RWPE1 (cell line): Measurements from ENCODE around the gene LPIN1.

Source experiments
- CTCF ChIA-PET: fragments of 350-600 bp; sonication (Branson Sonifier 250); formaldehyde crosslinking; extraction: SDS; loops from one replicate; lab custom pipeline; 2021; lab: Yijun Ruan, JAX
- POLR2A ChIA-PET: fragments of 400-600 bp; formaldehyde crosslinking; extraction: SDS; loops from one replicate; lab custom pipeline; 2020; ENCODE audit warnings: antibody characterized with exemption; ENCODE audit not compliant: low non-redundant PET; lab: Yijun Ruan, JAX
- DNase-seq: peaks from one replicate; pipeline ENCODE4 v3.0.0; 2012; ENCODE audit warnings: low spot score
- H3K27ac ChIP-seq: fragments of 450-650 bp; 2 replicates; pipeline ENCODE4 v1.5.1; 2017
- TF ChIP-seq, protein P1 (sequence below): fragments of 450-650 bp; conservative IDR thresholded peaks from 2 replicates; pipeline ENCODE4 v1.5.1; 2017; ENCODE audit warnings: low read depth, mild to moderate bottlenecking

Gene LPIN1

GRCh38 chr2:11863103-11863502 lies 116.7 kb downstream of the LPIN1 start:
- ChIA-PET POLR2A (no interaction called here), CTCF (interaction anchor here (0.6 to 1.0 kb wide), 2 partner anchors 65 to 1139 kb away, joined by 3 to 4 read pairs; no protein-coding TSS in a partner anchor)
- H3K27ac ChIP-seq, result no peak overlapping the region
- TF ChIP-seq, protein P1, sequence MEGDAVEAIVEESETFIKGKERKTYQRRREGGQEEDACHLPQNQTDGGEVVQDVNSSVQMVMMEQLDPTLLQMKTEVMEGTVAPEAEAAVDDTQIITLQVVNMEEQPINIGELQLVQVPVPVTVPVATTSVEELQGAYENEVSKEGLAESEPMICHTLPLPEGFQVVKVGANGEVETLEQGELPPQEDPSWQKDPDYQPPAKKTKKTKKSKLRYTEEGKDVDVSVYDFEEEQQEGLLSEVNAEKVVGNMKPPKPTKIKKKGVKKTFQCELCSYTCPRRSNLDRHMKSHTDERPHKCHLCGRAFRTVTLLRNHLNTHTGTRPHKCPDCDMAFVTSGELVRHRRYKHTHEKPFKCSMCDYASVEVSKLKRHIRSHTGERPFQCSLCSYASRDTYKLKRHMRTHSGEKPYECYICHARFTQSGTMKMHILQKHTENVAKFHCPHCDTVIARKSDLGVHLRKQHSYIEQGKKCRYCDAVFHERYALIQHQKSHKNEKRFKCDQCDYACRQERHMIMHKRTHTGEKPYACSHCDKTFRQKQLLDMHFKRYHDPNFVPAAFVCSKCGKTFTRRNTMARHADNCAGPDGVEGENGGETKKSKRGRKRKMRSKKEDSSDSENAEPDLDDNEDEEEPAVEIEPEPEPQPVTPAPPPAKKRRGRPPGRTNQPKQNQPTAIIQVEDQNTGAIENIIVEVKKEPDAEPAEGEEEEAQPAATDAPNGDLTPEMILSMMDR, result no peak
- DNase-seq, result no peak

DNA sequence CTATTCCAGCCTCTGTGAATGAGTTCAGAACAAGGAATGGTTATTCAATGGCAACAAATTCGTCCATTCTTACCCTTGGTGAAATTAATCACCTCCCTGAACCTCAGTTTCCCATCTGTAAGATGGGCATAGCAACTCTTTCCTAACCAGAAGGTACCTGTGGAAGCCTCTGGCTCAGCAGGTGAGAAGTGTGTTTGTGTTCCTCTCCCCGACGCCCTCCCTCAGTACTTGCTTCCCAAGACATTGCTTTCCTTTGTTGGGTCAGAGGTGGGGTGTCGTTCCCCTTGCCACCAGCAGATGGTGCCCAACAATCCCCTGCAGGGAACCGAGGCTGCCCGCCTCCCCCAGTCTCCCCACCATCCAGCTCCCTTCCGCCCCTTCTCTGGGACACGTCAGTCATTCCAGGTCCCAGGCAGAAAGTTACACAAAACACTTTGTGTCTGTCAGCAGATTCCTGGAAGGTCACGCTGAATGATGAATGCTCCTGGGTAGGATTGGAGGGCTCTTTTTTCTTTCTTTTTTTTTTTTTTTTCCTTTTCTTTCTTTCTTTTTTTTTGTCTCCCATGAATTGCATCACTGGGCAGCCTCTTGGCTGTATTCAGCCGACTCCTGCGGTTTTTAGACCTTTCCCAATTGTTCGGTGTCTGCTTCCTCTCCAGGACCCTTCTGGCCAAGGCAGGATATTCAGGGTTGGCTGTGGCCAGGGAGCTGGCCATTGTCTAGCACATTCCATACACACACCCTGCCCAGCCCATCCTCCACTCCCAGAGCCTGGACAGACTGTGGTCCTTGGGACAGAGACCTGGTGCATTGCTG lies 117.3 kb downstream of the LPIN1 start:
- TF ChIP-seq, protein P1, result peak; percentile 88
- peak overlapping the region; percentile 68 for H3K27ac ChIP-seq
- ChIA-PET POLR2A (no interaction called here), CTCF (interaction anchor here (0.6 to 1.0 kb wide), 4 partner anchors 15 to 854 kb away, joined by 3 to 4 read pairs (median 4); no protein-coding TSS in a partner anchor)
- DNase-seq, result peak; percentile 88

GRCh38 chr2:11864724-11865123 lies 118.3 kb downstream of the LPIN1 start:
- POLR2A ChIA-PET, result no interaction called here

DNA sequence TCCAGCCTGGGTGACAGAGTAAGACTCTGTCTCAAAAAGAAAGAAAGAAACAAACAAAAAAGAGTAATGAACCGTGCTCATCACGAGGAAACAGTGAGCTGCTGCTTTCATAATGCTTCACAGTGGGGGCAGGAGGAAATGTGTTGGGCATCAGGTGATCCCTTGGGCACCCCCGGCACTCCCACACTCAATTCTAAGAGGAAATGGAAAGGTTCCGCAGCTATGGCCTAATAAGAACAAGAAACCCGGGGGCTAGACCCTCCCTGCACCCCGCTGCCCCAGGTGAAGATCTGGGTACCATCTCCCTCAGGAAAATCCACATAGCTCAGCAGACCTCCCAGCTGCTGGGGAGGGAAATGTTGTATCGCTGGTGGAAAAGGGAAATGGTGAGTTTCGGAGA lies 118.9 kb downstream of the LPIN1 start:
- no peak for DNase-seq
- CTCF ChIA-PET, result interaction anchor here (1.1 kb wide), 1 partner anchor 36 kb away, joined by 4 read pairs; no protein-coding TSS in a partner anchor
- POLR2A ChIA-PET, result no interaction called here
- TF ChIP-seq, protein P1, result no peak
- no peak overlapping the region for H3K27ac ChIP-seq

More at GRCh38 chr2:11864724-11865123, 118.3 kb downstream of the LPIN1 start:
- CTCF ChIA-PET, result interaction anchor here (0.7 kb wide), 1 partner anchor 35 kb away, joined by 3 read pairs; no protein-coding TSS in a partner anchor
- TF ChIP-seq, protein P1, result no peak
- DNase-seq, result no peak
- H3K27ac ChIP-seq, result no peak overlapping the region

GRCh38 chr2:11865805-11866204 lies 119.4 kb downstream of the LPIN1 start:
- TF ChIP-seq, protein P1, result no peak
- ChIA-PET POLR2A (no interaction called here), CTCF (interaction anchor here (0.7 to 1.1 kb wide), 2 partner anchors 36 to 200 kb away, joined by 3 to 4 read pairs; no protein-coding TSS in a partner anchor)
- DNase-seq, result no peak
- no peak overlapping the region for H3K27ac ChIP-seq
